Testis (tissue), 3 donors: ENCODE results near the gene RASGEF1B. TPM values are rescaled to one million over a fixed set of nuclear protein-coding genes. Genes with fewer than 3 reads are reported as not detected.

Experiments
- DNase-seq: peaks from one replicate; pipeline ENCODE4 v3.0.0-alpha.2; 2019
- H3K27ac ChIP-seq, 2 donors: fragments of 200-600 bp; sonication (generic); one replicate each; pipeline ENCODE4 v1.5.1; 2019
- H3K27me3 ChIP-seq: fragments of 200-600 bp; sonication (generic); one replicate; pipeline ENCODE4 v1.5.1; 2019
- H3K36me3 ChIP-seq: fragments of 200-600 bp; sonication (generic); one replicate; pipeline ENCODE4 v1.5.1; 2017; ENCODE audit warnings: low read depth; ENCODE audit errors: missing control alignments
- H3K4me1 ChIP-seq: fragments of 200-600 bp; sonication (generic); one replicate; pipeline ENCODE4 v1.5.1; 2019
- H3K4me3 ChIP-seq, 2 donors: fragments of 200-600 bp; sonication (generic); one replicate each; pipeline ENCODE4 v1.5.1; 2017 to 2019
- H3K9me3 ChIP-seq: fragments of 200-600 bp; sonication (generic); one replicate; pipeline ENCODE4 v1.5.1; 2017
- POLR2A ChIP-seq: fragments of 450-650 bp; IDR thresholded peaks from one replicate; pipeline ENCODE4 v1.6.1; 2017; ENCODE audit warnings: antibody characterized with exemption, mild to moderate bottlenecking, moderate library complexity
- WGBS, 2 donors: methylation state at CpG; one replicate each; pipeline ENCODE4 v1.1.5; 2018; 5-methylcytosine and 5-hydroxymethylcytosine counted together
- intact Hi-C: fragments of 100-400 bp; cut with DNase I; formaldehyde crosslinking; loops from one replicate; pipeline ENCODE4 v1.15.1; 2023; ENCODE audit warnings: low total_unique reads
- polyA plus RNA-seq: library from polyadenylated mRNA; stranded (reverse); fragments of 350-450 nt; fragmentation: Illumina TruSeq; extraction: RNeasy Lipid Tissue Mini Kit (QIAGEN cat#74804); gene quantifications from one replicate; pipeline ENCODE4 v1.2.3, GENCODE V29; 2014; ENCODE audit warnings: low read depth, low replicate concordance; ENCODE audit not compliant: insufficient read depth
- total RNA-seq, 2 donors: library from RNA; depleted of rRNA; stranded (reverse); fragments of >200 nt; gene quantifications; one replicate each; pipeline ENCODE4 v1.2.3, GENCODE V29; 2016
- TF ChIP-seq, protein P1 (sequence below), 3 experiments: fragments of 450-650 bp in 2 of 3; fragments of 200-600 bp in 1 of 3; sonication (generic) in 1 of 3; IDR thresholded peaks; one replicate each; pipeline ENCODE4 v1.5.1; 2016 to 2019; ENCODE audit warnings: antibody characterized with exemption in 3 of 3, mild to moderate bottlenecking in 2 of 3, moderate library complexity in 1 of 3

Gene RASGEF1B
- total and polyA plus RNA-seq, 3 donors from 2014 or later = 5.3 to 13.0 (median 5.5) TPM

DNA sequence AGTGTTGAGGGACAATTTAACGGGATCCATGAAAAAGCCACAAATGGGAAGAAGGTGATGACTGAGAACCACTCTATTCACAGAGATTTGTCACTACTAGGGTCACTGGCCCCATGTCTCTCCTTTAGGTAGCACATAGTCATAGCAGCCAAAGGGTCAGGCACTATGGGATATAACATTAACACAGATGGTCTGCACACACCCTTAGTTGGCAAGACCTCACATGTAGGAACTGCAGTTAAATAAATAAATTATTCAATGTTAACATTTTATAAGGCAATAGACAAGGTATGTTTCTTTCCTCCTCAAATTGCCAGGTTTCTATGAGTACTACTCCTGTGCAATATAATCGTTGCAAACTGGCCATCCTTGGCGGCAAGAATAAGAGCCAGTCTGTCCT lies 10.9 kb downstream of the RASGEF1B start:
- Histone ChIP-seq H3K36me3 (no peaks in the 10 kb centered on the region), H3K27me3 (no peaks in the 10 kb centered on the region), H3K4me1 (no peaks in the 10 kb centered on the region), H3K27ac (no peak overlapping the region), H3K9me3 (no peaks in the 10 kb centered on the region), H3K4me3 (no peak overlapping the region)
- 77 to 88% methylated on average over 3 of the region's 3 CpGs for WGBS, 2 donors
- TF ChIP-seq, protein P1, sequence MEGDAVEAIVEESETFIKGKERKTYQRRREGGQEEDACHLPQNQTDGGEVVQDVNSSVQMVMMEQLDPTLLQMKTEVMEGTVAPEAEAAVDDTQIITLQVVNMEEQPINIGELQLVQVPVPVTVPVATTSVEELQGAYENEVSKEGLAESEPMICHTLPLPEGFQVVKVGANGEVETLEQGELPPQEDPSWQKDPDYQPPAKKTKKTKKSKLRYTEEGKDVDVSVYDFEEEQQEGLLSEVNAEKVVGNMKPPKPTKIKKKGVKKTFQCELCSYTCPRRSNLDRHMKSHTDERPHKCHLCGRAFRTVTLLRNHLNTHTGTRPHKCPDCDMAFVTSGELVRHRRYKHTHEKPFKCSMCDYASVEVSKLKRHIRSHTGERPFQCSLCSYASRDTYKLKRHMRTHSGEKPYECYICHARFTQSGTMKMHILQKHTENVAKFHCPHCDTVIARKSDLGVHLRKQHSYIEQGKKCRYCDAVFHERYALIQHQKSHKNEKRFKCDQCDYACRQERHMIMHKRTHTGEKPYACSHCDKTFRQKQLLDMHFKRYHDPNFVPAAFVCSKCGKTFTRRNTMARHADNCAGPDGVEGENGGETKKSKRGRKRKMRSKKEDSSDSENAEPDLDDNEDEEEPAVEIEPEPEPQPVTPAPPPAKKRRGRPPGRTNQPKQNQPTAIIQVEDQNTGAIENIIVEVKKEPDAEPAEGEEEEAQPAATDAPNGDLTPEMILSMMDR (IDR thresholded peaks at IDR 0.05) = no peak
- no peak for TF ChIP-seq POLR2A
- intact Hi-C loops = no loop called here
- no peak for DNase-seq

DNA sequence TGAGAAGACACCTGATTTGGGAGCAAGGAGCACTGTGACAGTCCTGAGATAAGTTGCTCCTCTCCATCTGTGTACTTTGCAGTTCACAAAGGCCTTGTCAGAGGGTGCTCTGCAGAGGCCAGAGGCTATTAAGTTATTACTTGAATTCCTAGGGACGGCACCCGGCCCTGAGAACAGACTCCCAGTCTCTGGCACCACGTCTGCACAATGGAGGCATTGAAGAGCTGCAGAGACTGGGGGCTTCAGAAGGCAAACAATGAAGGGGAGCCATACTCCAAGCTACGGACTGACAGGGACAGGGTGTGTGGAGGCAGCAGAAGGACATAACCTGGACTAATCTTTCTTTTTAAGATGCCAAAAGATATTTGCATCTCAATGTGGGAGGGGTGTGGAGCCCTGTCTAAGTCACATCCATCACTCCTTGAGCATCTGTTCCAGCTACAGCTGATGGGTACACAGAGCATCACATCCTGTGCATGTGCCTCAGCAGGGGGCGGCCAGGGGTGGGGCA lies 11.5 kb downstream of the RASGEF1B start:
- intact Hi-C loops = no loop called here
- TF ChIP-seq POLR2A = no peak
- TF ChIP-seq, protein P1 (IDR thresholded peaks at IDR 0.05) = no peak
- no peak overlapping the region for H3K27ac ChIP-seq
- H3K36me3 ChIP-seq = no peaks in the 10 kb centered on the region
- H3K4me1 ChIP-seq = no peaks in the 10 kb centered on the region
- 60 to 86% methylated on average over 5 of the region's 5 CpGs for WGBS, 2 donors
- H3K9me3 ChIP-seq = no peaks in the 10 kb centered on the region
- H3K4me3 ChIP-seq = no peak overlapping the region
- H3K27me3 ChIP-seq = no peaks in the 10 kb centered on the region
- DNase-seq = no peak

DNA sequence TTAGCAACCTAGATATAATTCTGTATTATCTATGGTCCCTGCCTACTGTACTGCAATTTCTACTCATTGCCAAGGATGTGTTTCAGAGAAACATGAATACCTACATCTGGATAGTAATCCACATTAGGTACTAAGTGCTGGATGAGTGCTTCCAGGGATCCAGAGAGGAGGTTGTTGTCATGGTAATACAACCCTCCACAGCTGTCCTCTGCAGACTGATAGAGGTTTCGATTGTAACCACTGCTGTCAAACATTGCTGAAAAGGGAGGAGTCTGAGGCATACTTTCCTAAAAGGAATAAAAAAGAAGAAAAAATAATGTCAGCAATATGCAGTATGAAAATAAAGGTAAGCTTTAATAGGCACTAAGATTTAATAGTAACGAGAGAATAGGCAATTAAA lies 12.5 kb downstream of the RASGEF1B start:
- no peak overlapping the region for H3K27ac ChIP-seq
- H3K4me3 ChIP-seq = no peak overlapping the region
- H3K36me3 ChIP-seq = no peaks in the 10 kb centered on the region
- H3K9me3 ChIP-seq = no peaks in the 10 kb centered on the region
- H3K4me1 ChIP-seq = no peaks in the 10 kb centered on the region
- TF ChIP-seq POLR2A = no peak
- TF ChIP-seq, protein P1 (IDR thresholded peaks at IDR 0.05) = no peak
- H3K27me3 ChIP-seq = no peaks in the 10 kb centered on the region
- 87 to 88% methylated on average over 2 of the region's 2 CpGs for WGBS, 2 donors
- intact Hi-C loops = no loop called here
- DNase-seq = no peak

DNA sequence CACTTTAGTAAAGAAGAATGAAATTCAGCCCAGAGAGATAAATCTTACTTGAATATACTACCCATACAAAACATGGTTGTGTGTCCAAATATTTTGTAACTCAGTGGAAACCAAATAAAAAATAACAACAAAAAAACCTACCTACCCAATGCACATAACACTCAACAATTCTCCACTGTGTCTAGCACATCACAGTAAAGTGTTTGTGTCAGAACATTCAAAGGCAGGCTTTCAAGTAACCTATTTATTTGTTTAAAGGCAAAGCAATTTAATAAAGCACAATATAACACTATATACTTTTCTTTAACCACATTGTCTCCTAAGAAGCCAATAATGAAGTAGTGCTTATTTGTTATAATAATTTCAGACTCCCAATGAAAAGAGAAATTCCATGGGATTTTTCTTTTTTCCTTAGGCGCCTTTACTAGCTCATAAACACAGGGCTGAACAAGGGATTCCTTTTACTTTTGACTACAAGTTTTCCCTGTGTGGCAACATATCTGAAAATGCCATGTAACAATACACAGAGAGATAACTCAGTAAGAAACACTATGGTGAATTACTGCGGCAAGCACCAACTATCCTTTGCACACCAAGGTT lies 13.7 kb downstream of the RASGEF1B start:
- H3K27ac ChIP-seq = no peak overlapping the region
- no peak for TF ChIP-seq POLR2A
- no peak overlapping the region for H3K4me3 ChIP-seq
- H3K4me1 ChIP-seq = no peaks in the 10 kb centered on the region
- 73 to 82% methylated on average over 2 of the region's 2 CpGs for WGBS, 2 donors
- no peak for DNase-seq
- intact Hi-C loops = no loop called here
- no peaks in the 10 kb centered on the region for H3K36me3 ChIP-seq
- H3K27me3 ChIP-seq = no peaks in the 10 kb centered on the region
- H3K9me3 ChIP-seq = no peaks in the 10 kb centered on the region

DNA sequence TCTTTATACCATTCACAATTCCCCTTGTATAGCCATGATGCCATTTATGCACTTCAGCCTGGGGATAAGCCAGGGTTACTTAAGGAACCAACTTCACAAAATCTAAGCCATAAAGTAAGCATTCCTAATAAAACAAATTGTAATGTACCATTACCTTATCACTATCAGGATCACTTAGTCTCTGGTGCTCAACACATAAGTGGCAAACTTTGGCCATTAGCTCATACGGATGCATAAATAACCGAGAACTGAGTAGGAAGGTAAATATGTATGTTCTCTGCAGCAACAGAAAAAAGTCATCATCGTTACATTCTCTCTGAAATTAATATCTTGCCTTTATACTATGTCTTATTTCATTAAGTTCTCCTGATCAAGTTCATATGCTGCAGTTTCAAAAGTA lies 14.4 kb downstream of the RASGEF1B start:
- no peaks in the 10 kb centered on the region for H3K36me3 ChIP-seq
- no peaks in the 10 kb centered on the region for H3K4me1 ChIP-seq
- intact Hi-C loops = no loop called here
- no peak overlapping the region for H3K4me3 ChIP-seq
- H3K9me3 ChIP-seq = no peaks in the 10 kb centered on the region
- H3K27me3 ChIP-seq = no peaks in the 10 kb centered on the region
- no peak overlapping the region for H3K27ac ChIP-seq
- DNase-seq = no peak
- 94 to 96% methylated on average over 3 of the region's 3 CpGs for WGBS, 2 donors
- TF ChIP-seq, protein P1 (IDR thresholded peaks at IDR 0.05) = no peak
- TF ChIP-seq POLR2A = no peak
